Endodermal cell (in vitro differentiated cells): ENCODE data around the gene KIF26B. TPM values are rescaled to one million over a fixed set of nuclear protein-coding genes. Genes with fewer than 3 reads are reported as not detected.

ENCODE experiments used
- DNase-seq: peaks from one replicate; pipeline ENCODE4 v3.0.0-alpha.2; 2017
- H3K27ac ChIP-seq: 2 replicates; pipeline ENCODE4 v1.5.1; 2013; ENCODE audit warnings: mild to moderate bottlenecking, low read depth, low read length, moderate library complexity
- H3K27me3 ChIP-seq: 2 replicates; pipeline ENCODE4 v1.6.1; 2013; ENCODE audit warnings: mild to moderate bottlenecking, low read length, moderate library complexity; ENCODE audit not compliant: insufficient read depth, control insufficient read depth, poor library complexity, severe bottlenecking
- H3K36me3 ChIP-seq: 2 replicates; pipeline ENCODE4 v1.7.0; 2013; ENCODE audit warnings: mild to moderate bottlenecking, low read length, moderate library complexity; ENCODE audit not compliant: control insufficient read depth, insufficient read depth
- H3K4me1 ChIP-seq: one replicate; pipeline ENCODE4 v1.7.0; 2013; ENCODE audit warnings: low read length; ENCODE audit not compliant: control insufficient read depth, insufficient read depth
- H3K4me3 ChIP-seq: 2 replicates; pipeline ENCODE4 v1.5.1; 2013; ENCODE audit warnings: mild to moderate bottlenecking, low read length, moderate library complexity
- H3K9ac ChIP-seq: 2 replicates; pipeline ENCODE4 v1.6.1; 2013; ENCODE audit warnings: mild to moderate bottlenecking, low read length, moderate library complexity; ENCODE audit not compliant: poor library complexity, severe bottlenecking; ENCODE audit errors: extremely low read depth
- H3K9me3 ChIP-seq: 2 replicates; pipeline ENCODE4 v1.6.1; 2013; ENCODE audit warnings: mild to moderate bottlenecking, low read length, moderate library complexity; ENCODE audit not compliant: control insufficient read depth
- H3K27ac Mint-ChIP-seq: 2 replicates; pipeline ENCODE4 v1.8.0; 2020; ENCODE audit warnings: mixed read lengths
- H3K27me3 Mint-ChIP-seq: 2 replicates; pipeline ENCODE4 v1.8.0; 2021; ENCODE audit warnings: mild to moderate bottlenecking, mixed read lengths; ENCODE audit not compliant: insufficient read depth
- H3K36me3 Mint-ChIP-seq: 2 replicates; pipeline ENCODE4 v1.8.0; 2020; ENCODE audit warnings: low read depth, mixed read lengths
- H3K4me1 Mint-ChIP-seq: 2 replicates; pipeline ENCODE4 v1.8.0; 2020; ENCODE audit warnings: mixed read lengths
- H3K4me3 Mint-ChIP-seq: 2 replicates; pipeline ENCODE4 v1.8.0; 2020; ENCODE audit warnings: mild to moderate bottlenecking, moderate library complexity, mixed read lengths
- H3K9me3 Mint-ChIP-seq: 2 replicates; pipeline ENCODE4 v1.8.0; 2020; ENCODE audit warnings: mild to moderate bottlenecking, mixed read lengths
- CTCF ChIP-seq: fragments of 200-600 bp; sonication (generic); conservative IDR thresholded peaks from 2 replicates; pipeline ENCODE4 v1.5.0; 2021; ENCODE audit warnings: antibody characterized with exemption, mild to moderate bottlenecking
- WGBS, 2 experiments: methylation state at CpG; one replicate each; pipeline versions ENCODE4 v1.1.5 to v1.1.7; 2013; ENCODE audit warnings: missing lambda C conversion rate in 2 of 2, mixed read lengths in 1 of 2; ENCODE audit not compliant: insufficient coverage in 1 of 2, insufficient read length in 1 of 2; 5-methylcytosine and 5-hydroxymethylcytosine counted together
- total RNA-seq, 2 donors: library from RNA; stranded (reverse); fragmentation: NEBNext Ultra II Directional in 1 of 2; extraction: Animal tissue kit (Norgen Biotek cat#: 25700) in 1 of 2; gene quantifications; 2 replicates in 1 of 2; 3 replicates in 1 of 2; pipeline ENCODE4 v1.2.1, GENCODE V29; 2021

Gene KIF26B
- total RNA-seq, 2 donors from 2014 or later, result 12.3 to 21.0 TPM

GRCh38 chr1:245132771-245133170, 22.0 kb upstream of the KIF26B start:
- no peak for TF ChIP-seq CTCF
- DNase-seq, result no peak
- Mint-ChIP-seq H3K4me3 (no peak overlapping the region), H3K4me1 (peaks cover 12% of the 10 kb centered on the region), H3K27me3 (peaks cover 6% of the 10 kb centered on the region), H3K27ac (no peak overlapping the region), H3K36me3 (no peaks in the 10 kb centered on the region), H3K9me3 (no peaks in the 10 kb centered on the region)
- Histone ChIP-seq H3K4me1 (no peaks in the 10 kb centered on the region), H3K4me3 (no peak overlapping the region), H3K9ac (no peak overlapping the region), H3K27me3 (no peaks in the 10 kb centered on the region), H3K9me3 (peaks cover 5% of the 10 kb centered on the region), H3K36me3 (no peaks in the 10 kb centered on the region), H3K27ac (no peak overlapping the region)
- 92 to 93% methylated on average over 8 to 11 of the region's 11 CpGs for WGBS, 2 experiments

- H3K36me3 ChIP-seq, result no peaks in the 10 kb centered on the region
- WGBS, 2 experiments, result 94 to 95% methylated on average over 12 to 17 of the region's 17 CpGs
- DNase-seq, result no peak
- Mint-ChIP-seq H3K9me3 (no peaks in the 10 kb centered on the region), H3K27ac (no peak overlapping the region), H3K36me3 (no peaks in the 10 kb centered on the region), H3K4me1 (peaks cover 12% of the 10 kb centered on the region), H3K27me3 (peaks cover 6% of the 10 kb centered on the region), H3K4me3 (no peak overlapping the region)
- H3K27me3 ChIP-seq, result no peaks in the 10 kb centered on the region
- no peak overlapping the region for H3K4me3 ChIP-seq
- no peak overlapping the region for H3K9ac ChIP-seq
- H3K4me1 ChIP-seq, result no peaks in the 10 kb centered on the region
- H3K9me3 ChIP-seq, result peaks cover 5% of the 10 kb centered on the region
- TF ChIP-seq CTCF, result no peak
- H3K27ac ChIP-seq, result no peak overlapping the region
These were observed 20.6 kb upstream of the KIF26B start for GRCh38 chr1:245133995-245134715.

GRCh38 chr1:245142171-245142798, 12.5 kb upstream of the KIF26B start:
- no peaks in the 10 kb centered on the region for H3K36me3 Mint-ChIP-seq
- no peak overlapping the region for H3K27ac Mint-ChIP-seq
- no peaks in the 10 kb centered on the region for H3K4me1 Mint-ChIP-seq
- no peak overlapping the region for H3K4me3 Mint-ChIP-seq
- TF ChIP-seq CTCF, result no peak
- H3K9me3 Mint-ChIP-seq, result no peaks in the 10 kb centered on the region
- 91 to 94% methylated on average over 14 to 18 of the region's 18 CpGs for WGBS, 2 experiments
- Histone ChIP-seq H3K27me3 (no peaks in the 10 kb centered on the region), H3K36me3 (no peaks in the 10 kb centered on the region), H3K27ac (no peak overlapping the region), H3K9me3 (no peaks in the 10 kb centered on the region), H3K4me3 (no peak overlapping the region), H3K9ac (no peak overlapping the region), H3K4me1 (no peaks in the 10 kb centered on the region)
- H3K27me3 Mint-ChIP-seq, result peaks cover 2% of the 10 kb centered on the region
- no peak for DNase-seq
